ENCODE results near the gene MTUS2. TPM values are rescaled to one million over a fixed set of nuclear protein-coding genes. Genes with fewer than 3 reads are reported as not detected.

The MTUS2 gene
- total and polyA plus RNA-seq, 2 of the 8 experiments (the other 6 are each of a cell fraction or from before 2014, with no cell fraction given) = 0.18 to 0.80 TPM

DNA sequence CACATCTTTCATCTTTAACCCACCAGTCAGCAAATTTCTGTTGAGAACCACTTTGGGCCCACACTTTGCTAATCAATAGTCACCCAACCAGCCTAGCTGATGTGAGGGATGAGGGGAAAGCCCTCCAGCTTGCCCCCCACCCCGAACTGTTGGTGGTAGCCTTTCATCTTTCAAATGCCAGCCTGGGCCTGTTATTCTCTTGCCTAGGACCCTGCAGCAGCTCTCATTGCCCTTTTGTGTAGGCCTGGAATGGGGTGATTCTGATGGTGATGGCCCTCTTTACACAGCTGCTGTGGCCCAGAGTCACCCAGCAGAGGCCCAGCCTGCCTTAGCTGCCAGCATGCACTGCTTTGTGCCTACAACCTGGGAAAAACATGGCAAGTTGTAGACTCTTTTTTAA, 480.9 kb downstream of the MTUS2 start (continued):
- no peak for TF ChIP-seq EGR1 (IDR thresholded peaks at IDR 0.05; ENCODE audit: borderline replicate concordance, low read depth, low read length)
- TF ChIP-seq PHF8 (conservative IDR thresholded peaks at IDR 0.05; ENCODE audit: low read depth, low read length) = no peak
